Brain microvascular endothelial cell (primary cell): ENCODE measurements around the gene ELF2.

ENCODE experiments used
- DNase-seq: peaks from one replicate; pipeline ENCODE4 v3.0.0-alpha.2; 2020
- H3K27ac ChIP-seq: fragments of 250-450 bp; sonication (Bioruptor Pico); 2 replicates; pipeline ENCODE4 v1.5.1; 2020; ENCODE audit warnings: mild to moderate bottlenecking, moderate library complexity
- H3K27me3 ChIP-seq: fragments of 250-450 bp; sonication (Bioruptor Pico); replicated peaks from 2 replicates; pipeline ENCODE4 v1.5.1; 2020; ENCODE audit warnings: mild to moderate bottlenecking
- H3K36me3 ChIP-seq: fragments of 250-450 bp; sonication (Bioruptor Pico); replicated peaks from 2 replicates; pipeline ENCODE4 v1.5.1; 2020; ENCODE audit warnings: mild to moderate bottlenecking
- H3K4me3 ChIP-seq: 2 replicates; pipeline ENCODE4 v1.5.1; 2011; ENCODE audit warnings: low read depth, mild to moderate bottlenecking, control low read depth, low read length, moderate library complexity
- in situ Hi-C: cut with HindIII; loops from 2 replicates; pipeline ENCODE4 v1.10.0; 2017; ENCODE audit warnings: low sequenced_read_pairs, low pct_ligation_motif_present
- TF ChIP-seq, protein P1 (sequence below): IDR thresholded peaks from 2 replicates; pipeline ENCODE4 v1.5.1; 2011; ENCODE audit warnings: low read depth, mild to moderate bottlenecking, moderate library complexity, low read length, control low read depth, inconsistent platforms; ENCODE audit errors: missing control alignments

The ELF2 gene

DNA sequence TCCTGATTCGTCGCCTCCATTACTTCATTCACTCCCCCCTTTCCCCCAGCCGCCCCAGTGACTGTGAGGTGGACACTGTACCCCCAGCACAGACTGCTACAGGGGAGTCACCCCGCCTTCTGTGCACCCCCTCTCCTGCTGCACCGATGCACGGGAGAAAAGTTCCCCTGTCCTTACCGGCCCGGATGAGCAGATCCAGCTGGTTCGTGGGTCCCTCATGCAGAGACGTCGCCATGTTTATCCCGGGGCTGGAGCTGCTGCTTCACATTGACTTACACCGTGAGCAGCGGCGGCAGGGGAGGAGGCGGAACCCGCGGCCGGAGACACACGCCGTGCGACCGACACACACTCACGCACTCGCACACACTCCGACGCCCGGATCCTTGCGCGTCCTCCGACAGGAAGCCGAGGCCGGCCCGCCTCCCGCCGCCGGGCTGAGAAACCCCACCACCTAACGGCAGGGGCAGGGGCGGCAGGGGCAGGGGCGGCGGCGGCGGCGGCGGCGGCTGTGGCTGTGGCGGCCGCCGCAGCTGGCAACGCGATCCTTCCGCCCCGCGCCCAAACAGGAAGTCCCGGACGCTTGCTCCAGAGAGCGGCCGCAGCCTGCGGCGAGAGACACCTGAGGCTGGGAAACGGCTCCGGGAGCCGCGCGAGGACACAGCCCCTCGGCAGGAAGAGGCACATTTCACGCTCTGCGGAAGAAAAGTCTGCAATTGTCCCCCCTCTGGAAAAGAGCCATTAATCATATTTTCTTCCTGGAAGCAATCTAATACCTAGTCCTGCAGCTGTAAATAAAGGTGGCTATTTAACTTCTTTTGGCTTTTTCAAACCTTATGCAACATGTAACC, 92.8 kb downstream of the ELF2 start:
- DNase-seq, result peak; percentile 86
- Histone ChIP-seq H3K4me3 (peak overlapping the region; percentile 97), H3K36me3 (no peaks in the 10 kb centered on the region), H3K27ac (peak overlapping the region; percentile 70), H3K27me3 (no peaks in the 10 kb centered on the region)
- in situ Hi-C loops, result no loop called here
- TF ChIP-seq, protein P1, sequence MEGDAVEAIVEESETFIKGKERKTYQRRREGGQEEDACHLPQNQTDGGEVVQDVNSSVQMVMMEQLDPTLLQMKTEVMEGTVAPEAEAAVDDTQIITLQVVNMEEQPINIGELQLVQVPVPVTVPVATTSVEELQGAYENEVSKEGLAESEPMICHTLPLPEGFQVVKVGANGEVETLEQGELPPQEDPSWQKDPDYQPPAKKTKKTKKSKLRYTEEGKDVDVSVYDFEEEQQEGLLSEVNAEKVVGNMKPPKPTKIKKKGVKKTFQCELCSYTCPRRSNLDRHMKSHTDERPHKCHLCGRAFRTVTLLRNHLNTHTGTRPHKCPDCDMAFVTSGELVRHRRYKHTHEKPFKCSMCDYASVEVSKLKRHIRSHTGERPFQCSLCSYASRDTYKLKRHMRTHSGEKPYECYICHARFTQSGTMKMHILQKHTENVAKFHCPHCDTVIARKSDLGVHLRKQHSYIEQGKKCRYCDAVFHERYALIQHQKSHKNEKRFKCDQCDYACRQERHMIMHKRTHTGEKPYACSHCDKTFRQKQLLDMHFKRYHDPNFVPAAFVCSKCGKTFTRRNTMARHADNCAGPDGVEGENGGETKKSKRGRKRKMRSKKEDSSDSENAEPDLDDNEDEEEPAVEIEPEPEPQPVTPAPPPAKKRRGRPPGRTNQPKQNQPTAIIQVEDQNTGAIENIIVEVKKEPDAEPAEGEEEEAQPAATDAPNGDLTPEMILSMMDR, result no peak

DNA sequence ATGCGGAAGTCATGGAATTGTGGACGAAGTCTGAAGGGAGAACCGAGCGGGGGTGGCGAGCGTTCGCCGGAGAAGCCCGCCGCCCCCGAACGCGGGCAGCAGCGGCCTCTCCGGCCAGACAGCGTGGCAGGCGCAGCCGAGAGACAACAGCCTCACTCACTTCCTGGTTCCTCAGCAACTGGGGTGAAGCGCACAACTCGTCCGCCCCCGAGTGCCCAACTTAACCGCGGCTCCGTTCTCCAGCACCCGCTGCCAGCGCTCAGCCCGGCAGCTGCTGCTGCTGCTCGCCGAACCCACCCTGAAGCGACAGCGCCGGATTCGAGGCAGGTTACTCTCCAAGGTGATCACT, 93.4 kb downstream of the ELF2 start:
- TF ChIP-seq, protein P1, result peak; percentile 31
- no peaks in the 10 kb centered on the region for H3K27me3 ChIP-seq
- H3K4me3 ChIP-seq, result peak overlapping the region; percentile 97
- peak; percentile 56 for DNase-seq
- no peaks in the 10 kb centered on the region for H3K36me3 ChIP-seq
- in situ Hi-C loops, result no loop called here
- peak overlapping the region; percentile 70 for H3K27ac ChIP-seq

GRCh38 chr4:139082750-139083606, 94.0 kb downstream of the ELF2 start:
- peak overlapping the region; percentile 97 for H3K4me3 ChIP-seq
- no peaks in the 10 kb centered on the region for H3K27me3 ChIP-seq
- peak overlapping the region; percentile 70 for H3K27ac ChIP-seq
- no peaks in the 10 kb centered on the region for H3K36me3 ChIP-seq
- in situ Hi-C loops, result no loop called here
- TF ChIP-seq, protein P1, result no peak
- peak; percentile 98 for DNase-seq

GRCh38 chr4:139078926-139079325, 98.1 kb downstream of the ELF2 start:
- TF ChIP-seq, protein P1, result no peak
- H3K27ac ChIP-seq, result no peak overlapping the region
- no peak for DNase-seq
- H3K36me3 ChIP-seq, result no peaks in the 10 kb centered on the region
- H3K27me3 ChIP-seq, result no peaks in the 10 kb centered on the region
- in situ Hi-C loops, result no loop called here
- no peak overlapping the region for H3K4me3 ChIP-seq

DNA sequence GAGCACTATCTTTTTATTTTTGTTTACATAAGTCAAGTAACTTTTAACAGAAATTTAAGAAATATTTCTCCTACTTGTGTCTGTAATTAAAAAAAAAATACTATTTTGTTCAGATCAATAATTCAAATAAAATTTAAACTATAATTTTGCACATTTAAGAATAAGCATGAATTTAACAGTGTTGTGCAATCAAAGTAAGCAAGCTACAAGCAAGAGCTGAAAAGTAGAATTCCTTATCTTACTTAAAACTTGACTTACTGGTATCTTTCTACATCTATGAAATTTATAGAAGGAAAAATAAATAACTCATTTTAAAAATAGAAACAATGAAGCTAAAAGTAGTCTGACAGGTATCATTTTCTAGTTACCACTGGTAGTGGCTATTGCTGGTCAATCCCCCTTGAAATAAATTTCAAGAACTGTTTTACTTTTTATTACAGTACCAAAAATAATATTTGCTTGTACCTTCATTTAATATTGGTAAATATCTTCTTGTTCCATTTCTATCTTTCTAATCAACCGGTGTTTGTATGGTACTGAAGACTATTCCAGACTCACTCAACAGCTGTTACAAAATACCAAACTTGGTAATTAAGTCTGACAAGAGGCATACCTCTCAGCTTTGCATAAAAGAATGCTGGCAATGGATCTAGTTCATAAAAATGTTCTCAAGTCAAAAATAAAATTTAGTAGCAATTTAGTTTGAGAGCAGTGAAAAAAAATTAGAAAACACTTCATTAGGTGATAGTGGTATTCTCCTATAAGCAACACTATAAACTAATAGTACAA, 99.3 kb downstream of the ELF2 start:
- no peaks in the 10 kb centered on the region for H3K36me3 ChIP-seq
- TF ChIP-seq, protein P1, result no peak
- no peak for DNase-seq
- no peak overlapping the region for H3K4me3 ChIP-seq
- in situ Hi-C loops, result no loop called here
- no peak overlapping the region for H3K27ac ChIP-seq
- no peaks in the 10 kb centered on the region for H3K27me3 ChIP-seq
